Activated CD4-positive, alpha-beta T cell treated with anti-CD3 and anti-CD28 coated beads, Interleukin-2, Interleukin-6, amounts not matched to agents 100 ng/mL and 50 ng/mL, durations not matched to agents 16 hours and 8 hours (primary cell): ENCODE data around the gene SLCO4A1.

Experiments
- DNase-seq: peaks from one replicate; pipeline ENCODE4 v3.0.0-alpha.2; 2020

SLCO4A1 gene

GRCh38 chr20:62642051-62642665 lies at the start of gene SLCO4A1:
Gene SLCO4A1, plus strand, starts transcription at chr20:62642503. Its CDS starts 13,952 bp downstream, at chr20:62656455.
- peak; percentile 94 for DNase-seq

DNA sequence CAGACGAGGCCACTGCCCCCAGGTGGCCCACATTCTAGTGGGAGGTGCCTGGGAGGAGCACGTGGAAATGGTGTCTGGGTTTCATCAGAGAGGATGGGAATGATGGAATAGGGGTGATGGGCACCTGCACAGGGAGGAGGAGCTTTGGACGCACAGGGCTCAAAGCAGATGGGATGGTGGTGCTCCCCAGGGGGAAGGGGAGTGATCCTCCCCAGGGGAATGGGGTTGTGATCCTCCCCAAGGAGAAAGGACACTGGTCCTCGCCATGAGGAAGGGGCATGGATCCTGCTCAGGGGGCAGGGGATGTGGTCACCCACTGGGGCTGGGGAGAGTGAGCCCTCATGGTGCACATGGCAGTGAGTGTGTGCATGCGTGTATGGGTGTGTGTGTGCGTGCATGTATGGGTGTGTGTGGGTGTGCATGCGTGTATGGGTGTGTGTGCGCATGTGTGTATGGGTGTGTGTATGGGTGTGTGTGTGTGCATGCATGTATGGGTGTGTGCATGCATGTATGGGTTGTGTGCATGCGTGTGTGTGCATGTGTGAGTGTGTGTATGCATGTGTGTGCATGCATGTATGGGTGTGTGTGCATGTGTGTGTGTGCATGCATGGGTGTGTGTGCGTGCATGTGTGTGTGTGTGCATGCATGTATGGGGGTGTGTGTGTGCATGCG lies 49.7 kb upstream of the SLCO4A1 start:
- DNase-seq, result no peak

DNA sequence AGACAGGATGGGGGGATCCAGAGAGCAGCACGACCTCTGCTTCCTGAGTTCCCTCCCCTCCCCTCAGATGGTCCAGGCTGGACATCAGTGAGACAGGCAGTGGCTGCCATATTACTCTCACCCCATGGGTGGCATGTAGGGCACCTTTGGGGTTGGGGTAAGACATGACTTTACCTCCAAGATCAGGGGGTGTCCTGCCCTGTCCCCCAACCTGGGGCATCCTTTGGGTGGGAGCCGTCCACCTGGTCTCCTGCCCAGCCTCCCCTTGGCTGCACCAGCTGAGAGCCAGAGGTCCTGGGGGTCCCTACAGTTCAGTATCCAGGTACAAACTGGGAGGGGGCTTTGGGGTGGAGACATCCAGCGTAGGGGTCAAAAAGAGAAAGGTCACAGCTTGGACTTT lies 48.7 kb upstream of the SLCO4A1 start:
- DNase-seq, result no peak

- DNase-seq, result no peak
Observed at GRCh38 chr20:62595069-62595468, 47.2 kb upstream of the SLCO4A1 start.

DNA sequence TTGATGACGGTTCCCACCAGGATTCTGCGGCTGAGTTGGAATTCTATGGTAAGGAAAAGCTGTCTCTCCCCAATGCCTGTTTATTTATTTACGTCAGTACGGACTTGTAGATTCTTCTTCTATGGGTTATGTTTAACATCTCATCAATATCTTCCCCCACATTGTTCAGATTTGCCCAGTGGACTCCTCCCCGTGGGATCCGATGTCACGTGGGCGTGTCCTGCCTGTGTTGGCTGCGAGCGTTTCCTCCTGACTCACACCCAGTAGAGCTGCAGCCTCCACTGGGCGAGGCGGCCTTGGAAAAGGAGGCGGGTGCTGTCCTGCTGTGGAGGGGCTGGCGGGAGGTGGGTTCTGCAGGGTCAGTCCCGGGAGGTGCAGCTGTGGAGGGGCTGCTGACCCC lies 46.8 kb upstream of the SLCO4A1 start:
- no peak for DNase-seq

- no peak for DNase-seq
Observed at GRCh38 chr20:62596486-62596885, 45.8 kb upstream of the SLCO4A1 start.

DNA sequence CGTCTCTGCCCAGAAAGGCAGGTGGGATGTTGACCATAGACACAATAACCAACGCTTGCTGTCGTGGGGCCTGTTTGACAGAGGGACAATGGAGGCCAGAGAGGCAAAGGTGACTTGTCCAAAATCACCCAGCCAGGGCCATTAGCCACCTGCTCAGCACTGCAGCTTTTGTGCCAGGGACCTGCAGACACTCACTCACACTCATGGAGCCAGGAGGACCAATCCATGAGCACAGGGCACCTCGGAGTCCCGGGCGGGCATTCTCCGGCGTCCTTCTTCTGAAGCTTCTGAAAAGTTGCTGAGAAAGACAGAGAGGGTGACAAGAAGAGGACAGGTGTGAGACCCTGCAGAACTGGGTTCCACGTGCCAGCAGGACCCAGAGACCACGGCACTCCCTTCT lies 45.4 kb upstream of the SLCO4A1 start:
- DNase-seq, result no peak

- DNase-seq, result no peak
Observed at GRCh38 chr20:62597416-62598115, 44.7 kb upstream of the SLCO4A1 start.

DNA sequence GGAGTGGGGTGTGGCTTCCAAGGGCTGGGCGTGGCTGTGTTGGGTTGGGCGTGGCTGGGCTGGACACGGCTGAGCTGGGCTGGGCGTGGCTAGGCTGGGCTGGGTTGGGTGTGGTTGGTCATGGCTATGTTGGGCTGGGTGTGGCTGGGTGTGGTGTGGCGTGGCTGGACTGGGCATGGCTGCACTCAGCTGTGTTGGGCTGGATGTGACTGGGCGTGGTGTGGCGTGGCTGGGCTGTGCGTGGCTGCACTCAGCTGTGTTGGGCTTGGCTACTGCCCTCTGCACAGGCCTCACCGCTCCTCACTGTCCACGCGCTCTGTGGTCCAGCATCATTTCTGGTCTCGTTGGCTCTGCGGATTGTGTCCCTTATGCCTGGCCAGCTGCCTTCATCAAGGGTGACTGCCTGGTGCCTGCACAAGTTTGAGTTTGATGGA lies 43.5 kb upstream of the SLCO4A1 start:
- peak; percentile 41 for DNase-seq

- no peak for DNase-seq
Observed at GRCh38 chr20:62599216-62600110, 42.8 kb upstream of the SLCO4A1 start.

- no peak for DNase-seq
Observed at GRCh38 chr20:62601172-62601571, 41.1 kb upstream of the SLCO4A1 start.

DNA sequence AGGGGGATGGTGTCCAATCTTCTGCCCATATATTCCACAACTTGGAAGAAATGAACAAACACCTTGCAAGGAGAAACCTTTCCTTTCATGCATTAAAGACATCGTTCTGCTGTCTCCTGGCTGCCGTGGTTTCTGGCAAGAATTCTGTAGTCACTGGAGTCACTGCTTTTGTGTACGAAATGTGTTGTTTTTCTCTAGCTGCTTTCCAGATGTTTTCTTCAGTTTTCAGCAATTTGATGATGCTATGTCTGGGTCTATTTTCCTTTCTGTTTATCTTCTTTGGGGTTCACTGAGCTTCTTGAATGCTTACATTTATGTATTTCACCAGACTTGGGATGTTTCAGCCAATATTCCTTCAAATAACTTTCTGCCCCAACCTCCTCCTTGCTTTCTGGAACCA lies 40.6 kb upstream of the SLCO4A1 start:
- DNase-seq, result no peak

DNA sequence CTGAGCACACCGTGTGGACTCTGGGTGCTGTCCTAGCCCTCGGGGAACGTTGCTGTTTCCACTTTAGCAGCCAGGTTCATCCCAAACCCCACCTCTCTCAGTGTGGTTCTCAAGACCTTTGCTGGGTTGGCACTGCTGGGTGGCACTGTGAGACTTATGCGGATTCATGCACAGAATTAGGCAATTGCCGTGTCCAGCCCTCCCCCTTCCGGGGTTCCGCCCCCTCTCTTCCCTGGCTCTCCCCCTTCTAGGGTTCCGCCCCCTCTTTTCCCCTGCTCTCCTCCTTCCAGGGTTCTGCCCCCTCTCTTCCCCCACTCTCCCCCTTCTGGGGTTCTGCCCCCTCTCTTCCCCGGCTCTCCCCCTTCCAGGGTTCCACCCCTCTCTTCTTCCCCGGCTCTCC lies 39.8 kb upstream of the SLCO4A1 start:
- DNase-seq, result peak; percentile 46

GRCh38 chr20:62603021-62603906 lies 39.0 kb upstream of the SLCO4A1 start:
- DNase-seq, result peak; percentile 53

GRCh38 chr20:62603907-62604785 lies 38.2 kb upstream of the SLCO4A1 start:
- no peak for DNase-seq

DNA sequence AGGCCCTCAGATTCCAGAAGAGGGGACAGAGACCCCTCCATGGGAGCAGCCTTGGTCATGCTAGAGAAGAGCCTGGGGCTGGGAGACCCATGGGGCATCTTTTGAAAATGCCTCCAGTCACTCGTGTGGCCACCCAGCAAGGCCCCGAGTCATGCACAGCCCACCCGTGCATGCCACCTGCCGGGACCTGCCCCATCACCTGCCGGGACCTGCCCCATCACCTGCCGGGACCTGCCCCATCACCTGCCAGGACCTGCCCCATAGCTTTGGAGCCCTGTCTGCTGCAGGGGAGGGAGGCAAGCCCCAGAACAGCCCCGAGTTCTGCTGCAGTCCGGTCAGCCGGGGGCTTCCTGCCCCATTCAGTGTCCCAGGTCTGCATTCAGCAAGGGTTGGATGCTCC lies 37.5 kb upstream of the SLCO4A1 start:
- DNase-seq, result no peak

DNA sequence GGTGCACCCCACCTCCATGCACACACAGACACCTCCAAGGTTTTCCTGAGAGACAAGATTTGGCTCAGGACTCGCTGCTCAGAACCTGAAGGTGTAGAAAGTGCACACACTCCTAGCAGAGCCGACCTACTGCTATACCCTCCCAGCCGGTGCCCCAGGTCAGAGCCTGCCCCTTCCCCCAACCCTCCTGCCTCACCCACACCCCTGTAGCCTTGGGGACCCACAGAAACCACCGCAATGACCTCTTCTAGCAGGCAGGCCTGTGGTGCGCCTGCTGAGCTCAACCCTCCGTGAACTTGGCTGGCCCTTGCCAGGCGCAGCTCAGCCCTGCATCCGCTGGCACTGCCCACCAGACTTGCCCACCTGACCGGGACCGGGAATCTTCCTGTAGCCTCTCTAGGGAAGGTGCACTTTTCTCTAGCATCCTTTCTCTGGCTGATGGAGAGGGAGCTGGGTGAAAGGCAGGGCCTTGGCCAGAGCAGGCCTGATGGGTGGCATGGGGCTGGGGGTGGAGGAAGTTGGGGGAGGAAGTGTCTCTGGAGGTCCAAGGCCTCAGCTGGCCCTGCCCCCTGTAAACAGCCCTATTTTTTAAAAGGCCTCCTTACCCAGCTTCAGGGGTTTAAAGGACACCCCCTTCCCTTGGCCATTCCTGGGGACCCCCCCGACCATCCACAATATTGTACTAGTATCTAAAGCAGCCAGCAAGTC lies 36.9 kb upstream of the SLCO4A1 start:
- DNase-seq, result no peak

- DNase-seq, result no peak
Observed at GRCh38 chr20:62606016-62606415, 36.3 kb upstream of the SLCO4A1 start.

DNA sequence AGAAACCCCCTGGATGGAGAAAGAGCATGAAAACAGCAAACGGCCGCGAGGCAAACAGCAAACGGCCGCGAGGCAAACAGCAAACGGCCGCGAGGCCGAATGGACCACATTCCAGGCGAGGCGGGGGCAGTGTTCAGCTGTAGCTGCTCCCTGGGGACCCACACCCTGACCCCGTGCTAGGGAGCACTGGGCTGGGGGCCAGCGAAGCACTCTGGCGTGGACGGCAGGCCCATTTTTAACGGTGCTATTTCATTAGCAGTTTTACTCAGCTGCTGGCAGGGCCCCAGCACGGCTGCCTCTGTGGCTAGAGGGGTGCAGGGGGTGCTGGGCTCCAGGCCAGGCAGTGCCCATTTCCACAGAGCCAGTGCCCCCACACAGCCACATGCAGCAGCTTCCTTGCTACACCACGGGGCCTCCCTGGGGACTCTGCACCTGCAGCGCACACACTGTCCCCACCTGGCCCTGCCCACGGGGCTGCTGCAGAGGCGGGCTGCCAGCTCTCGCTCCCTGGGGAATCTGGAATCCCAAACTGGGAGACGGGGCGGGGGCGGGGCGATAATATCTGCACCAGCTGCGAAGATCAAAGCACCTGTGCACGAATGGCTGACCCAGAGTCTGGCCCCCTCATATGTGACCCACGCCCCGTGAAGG lies 35.6 kb upstream of the SLCO4A1 start:
- no peak for DNase-seq
